HG03175 (cell line): ENCODE measurements around the gene HAAO.
A peak's percentile ranks its signal among the peaks of the same experiment; 100 is the strongest.
"Not testable (repeated sequence)": the region's sequence is repeated elsewhere in the genome, so short reads cannot be mapped to it uniquely, and the experiment has no call there.

Source experiments
- ATAC-seq: cut with Tn5 transposase; IDR thresholded peaks from one replicate; pipeline ENCODE4 v1.9.1; 2021; ENCODE audit warnings: mild to moderate bottlenecking, moderate library complexity; ENCODE audit not compliant: unreplicated experiment

Gene HAAO

GRCh38 chr2:42792583-42793333, at the start of gene HAAO:
HAAO (minus strand) TSS chr2:42792583; CDS start chr2:42792536, 47 bp downstream.
- ATAC-seq: peak; percentile 41

- ATAC-seq: no peak
Measured at GRCh38 chr2:42841344-42841743, 49.0 kb upstream of the HAAO start.

- no peak for ATAC-seq
Measured at GRCh38 chr2:42840760-42841159, 48.4 kb upstream of the HAAO start.

GRCh38 chr2:42839809-42840501, 47.6 kb upstream of the HAAO start:
- no peak for ATAC-seq

- no peak for ATAC-seq
Measured at GRCh38 chr2:42838133-42838532, 45.8 kb upstream of the HAAO start.

GRCh38 chr2:42835577-42836371, 43.4 kb upstream of the HAAO start:
- ATAC-seq: no peak

GRCh38 chr2:42834161-42834560, 41.8 kb upstream of the HAAO start:
- ATAC-seq: no peak

- no peak for ATAC-seq
Measured at GRCh38 chr2:42832289-42832634, 39.9 kb upstream of the HAAO start.

- ATAC-seq: not testable (repeated sequence)
Measured at GRCh38 chr2:42831575-42832288, 39.3 kb upstream of the HAAO start.

- no peak for ATAC-seq
Measured at GRCh38 chr2:42830922-42831574, 38.7 kb upstream of the HAAO start.

GRCh38 chr2:42829671-42830440, 37.5 kb upstream of the HAAO start:
- ATAC-seq: no peak

GRCh38 chr2:42828487-42829425, 36.4 kb upstream of the HAAO start:
- ATAC-seq: peak; percentile 90

GRCh38 chr2:42827647-42828486, 35.5 kb upstream of the HAAO start:
- ATAC-seq: peak; percentile 76

- no peak for ATAC-seq
Measured at GRCh38 chr2:42826231-42826630, 33.8 kb upstream of the HAAO start.

- no peak for ATAC-seq
Measured at GRCh38 chr2:42824454-42824807, 32.0 kb upstream of the HAAO start.

GRCh38 chr2:42823744-42824453, 31.5 kb upstream of the HAAO start:
- no peak for ATAC-seq

- ATAC-seq: no peak
Measured at GRCh38 chr2:42819160-42819559, 26.8 kb upstream of the HAAO start.
